Measurements from ENCODE around the gene UBA7.
"Not testable (repeated sequence)": the region's sequence is repeated elsewhere in the genome, so short reads cannot be mapped to it uniquely, and the experiment has no call there.

Gene UBA7, protein sequence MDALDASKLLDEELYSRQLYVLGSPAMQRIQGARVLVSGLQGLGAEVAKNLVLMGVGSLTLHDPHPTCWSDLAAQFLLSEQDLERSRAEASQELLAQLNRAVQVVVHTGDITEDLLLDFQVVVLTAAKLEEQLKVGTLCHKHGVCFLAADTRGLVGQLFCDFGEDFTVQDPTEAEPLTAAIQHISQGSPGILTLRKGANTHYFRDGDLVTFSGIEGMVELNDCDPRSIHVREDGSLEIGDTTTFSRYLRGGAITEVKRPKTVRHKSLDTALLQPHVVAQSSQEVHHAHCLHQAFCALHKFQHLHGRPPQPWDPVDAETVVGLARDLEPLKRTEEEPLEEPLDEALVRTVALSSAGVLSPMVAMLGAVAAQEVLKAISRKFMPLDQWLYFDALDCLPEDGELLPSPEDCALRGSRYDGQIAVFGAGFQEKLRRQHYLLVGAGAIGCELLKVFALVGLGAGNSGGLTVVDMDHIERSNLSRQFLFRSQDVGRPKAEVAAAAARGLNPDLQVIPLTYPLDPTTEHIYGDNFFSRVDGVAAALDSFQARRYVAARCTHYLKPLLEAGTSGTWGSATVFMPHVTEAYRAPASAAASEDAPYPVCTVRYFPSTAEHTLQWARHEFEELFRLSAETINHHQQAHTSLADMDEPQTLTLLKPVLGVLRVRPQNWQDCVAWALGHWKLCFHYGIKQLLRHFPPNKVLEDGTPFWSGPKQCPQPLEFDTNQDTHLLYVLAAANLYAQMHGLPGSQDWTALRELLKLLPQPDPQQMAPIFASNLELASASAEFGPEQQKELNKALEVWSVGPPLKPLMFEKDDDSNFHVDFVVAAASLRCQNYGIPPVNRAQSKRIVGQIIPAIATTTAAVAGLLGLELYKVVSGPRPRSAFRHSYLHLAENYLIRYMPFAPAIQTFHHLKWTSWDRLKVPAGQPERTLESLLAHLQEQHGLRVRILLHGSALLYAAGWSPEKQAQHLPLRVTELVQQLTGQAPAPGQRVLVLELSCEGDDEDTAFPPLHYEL

GRCh38 chr3:49813497-49814174 lies at the start of gene UBA7:
TSS of gene UBA7 (minus strand) at chr3:49813953. CDS start at chr3:49813787, 166 bp downstream.
- no peak for DNase-seq

- DNase-seq, result no peak
Observed at GRCh38 chr3:49859576-49860305, 46.0 kb upstream of the UBA7 start.

DNA sequence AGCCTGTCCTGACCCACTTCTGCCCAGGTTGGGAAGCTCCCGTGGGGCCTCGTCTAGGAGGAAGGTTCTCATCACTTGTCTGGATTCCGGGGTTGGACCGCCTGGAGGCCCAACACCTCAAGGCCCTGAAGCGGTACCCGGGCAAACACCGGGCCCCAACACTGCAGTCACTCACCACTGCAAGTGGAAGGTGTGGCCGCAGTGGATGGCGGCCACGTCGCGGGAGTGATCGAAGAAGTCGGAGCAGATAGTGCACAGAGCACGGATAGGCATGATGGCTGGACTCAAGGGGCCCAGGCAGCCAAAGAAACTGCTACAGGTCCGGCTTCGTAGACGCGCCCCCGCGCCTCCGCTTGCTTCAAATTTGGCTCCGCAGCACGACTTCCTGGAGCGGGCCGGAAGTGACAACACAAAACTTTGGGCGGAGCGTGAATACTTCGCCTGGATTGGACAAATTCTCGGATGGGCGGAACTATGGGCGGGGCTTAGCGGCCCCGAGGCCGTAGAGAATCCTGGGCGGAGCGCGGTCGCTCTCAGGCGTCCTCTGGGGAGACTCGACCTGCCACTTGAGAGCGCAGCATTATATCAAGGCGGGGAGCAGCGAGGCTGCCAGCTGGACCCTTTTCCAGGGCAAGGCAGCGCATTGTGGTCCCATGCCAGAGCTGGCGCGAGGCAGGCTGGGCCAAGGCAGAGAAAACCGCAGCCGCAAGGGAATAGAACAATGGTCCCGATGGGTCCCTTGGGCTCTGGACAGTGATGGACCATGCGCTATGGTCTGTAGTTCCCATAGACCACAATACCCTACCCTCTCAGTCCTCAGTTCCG lies 42.6 kb upstream of the UBA7 start, which contains the start of gene TRAIP:
Gene TRAIP (minus strand): TSS at position 384 of the 825 bp plus-strand sequence. CDS start 111 bp downstream, at position 273.
- no peak for DNase-seq

DNA sequence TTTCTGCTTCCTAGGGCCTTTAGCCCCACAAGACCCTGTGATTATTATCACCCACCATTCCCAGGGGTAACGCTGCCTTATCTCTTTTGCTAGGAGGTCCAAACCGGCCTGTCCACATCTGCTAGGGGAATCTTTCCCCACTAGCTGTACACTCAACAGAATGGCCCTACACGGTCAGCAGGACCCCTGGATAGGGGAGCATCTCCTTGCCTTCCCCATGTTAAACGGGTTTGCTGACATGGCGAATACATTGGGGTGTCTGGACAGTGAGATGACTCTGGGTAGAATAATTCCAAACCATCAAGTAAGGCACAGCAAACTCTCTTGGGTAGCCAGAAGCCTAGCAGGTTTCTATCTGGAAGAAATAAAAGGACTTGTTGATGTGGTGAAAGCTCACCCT lies 41.9 kb upstream of the UBA7 start:
- DNase-seq, result no peak

- DNase-seq, result no peak
Observed at GRCh38 chr3:49845694-49846093, 31.9 kb upstream of the UBA7 start.

GRCh38 chr3:49844464-49845183 lies 30.9 kb upstream of the UBA7 start:
- no peak for DNase-seq

- no peak for DNase-seq
Observed at GRCh38 chr3:49842843-49843517, 29.2 kb upstream of the UBA7 start.

DNA sequence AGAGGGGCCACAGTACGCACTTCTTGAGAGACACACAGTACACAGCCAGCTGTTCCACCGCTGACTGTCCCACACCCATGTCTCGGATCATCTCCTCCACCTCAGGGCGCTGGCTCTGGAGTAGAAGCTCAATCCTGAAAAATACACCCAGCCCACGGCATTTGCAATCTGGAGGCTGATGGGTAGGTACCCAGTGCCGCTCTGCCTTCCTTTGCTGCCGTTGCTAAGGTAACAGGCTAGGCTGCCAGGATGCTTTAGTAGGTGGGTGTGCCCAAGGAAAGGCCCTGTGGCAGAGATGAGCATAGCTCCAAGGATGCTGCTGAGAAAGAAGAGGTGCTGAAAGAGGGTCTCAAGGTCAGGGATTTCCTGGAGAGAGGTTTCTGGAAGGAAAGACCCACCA lies 28.1 kb upstream of the UBA7 start:
- DNase-seq, result no peak

GRCh38 chr3:49841126-49841696 lies 27.5 kb upstream of the UBA7 start:
- DNase-seq, result no peak

GRCh38 chr3:49840388-49840787 lies 26.6 kb upstream of the UBA7 start:
- DNase-seq, result no peak

DNA sequence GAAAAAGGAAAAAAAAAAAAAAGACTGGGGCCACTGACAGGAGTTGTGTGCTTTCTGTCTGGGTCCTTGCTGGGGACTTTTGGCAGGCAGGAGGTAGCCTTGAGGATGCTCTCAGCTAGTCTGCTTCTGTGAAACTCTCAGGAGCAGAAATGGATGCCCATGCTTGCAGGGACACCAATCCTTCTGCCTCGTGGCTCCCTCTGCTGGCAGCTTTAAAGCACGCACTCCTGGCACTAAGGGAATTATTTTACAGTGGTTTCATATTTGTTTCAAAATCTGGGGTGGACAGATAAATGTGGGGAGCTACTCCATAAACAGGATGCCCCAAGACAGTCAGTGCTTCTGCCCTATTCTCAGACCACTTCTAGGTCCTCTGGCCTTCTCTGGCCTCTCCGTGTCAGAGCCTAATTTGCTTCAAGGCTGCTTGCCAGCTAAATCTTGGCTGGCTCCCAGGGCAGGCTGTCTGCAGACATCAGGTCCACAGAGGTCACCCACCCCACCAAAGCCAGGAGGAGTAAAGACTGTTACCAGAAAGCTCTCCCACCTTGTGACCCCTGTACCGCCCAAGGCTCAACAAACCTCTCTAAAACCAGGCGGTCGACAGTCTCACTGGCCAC lies 25.5 kb upstream of the UBA7 start:
- DNase-seq, result no peak

- DNase-seq, result no peak
Observed at GRCh38 chr3:49831341-49831740, 17.6 kb upstream of the UBA7 start.

DNA sequence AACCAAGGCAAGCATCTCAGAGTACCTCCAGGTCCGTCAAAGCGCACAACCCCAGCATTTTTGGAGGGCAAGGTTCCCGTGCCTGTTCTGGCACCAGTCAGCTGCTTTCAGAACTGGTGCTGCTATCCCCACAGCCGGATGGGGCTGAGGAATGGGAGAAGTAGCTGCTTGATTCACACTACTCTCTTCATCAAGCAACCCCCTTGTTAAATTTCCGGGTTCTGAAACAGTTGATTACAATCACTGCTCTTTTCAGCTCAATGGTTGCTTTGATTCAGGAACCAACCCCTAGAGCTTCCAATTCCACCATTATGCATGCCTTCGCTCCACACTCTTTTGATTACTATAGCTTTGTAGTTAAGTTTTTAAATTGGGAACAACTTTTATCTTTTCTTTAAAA lies 12.3 kb upstream of the UBA7 start:
- no peak for DNase-seq

DNA sequence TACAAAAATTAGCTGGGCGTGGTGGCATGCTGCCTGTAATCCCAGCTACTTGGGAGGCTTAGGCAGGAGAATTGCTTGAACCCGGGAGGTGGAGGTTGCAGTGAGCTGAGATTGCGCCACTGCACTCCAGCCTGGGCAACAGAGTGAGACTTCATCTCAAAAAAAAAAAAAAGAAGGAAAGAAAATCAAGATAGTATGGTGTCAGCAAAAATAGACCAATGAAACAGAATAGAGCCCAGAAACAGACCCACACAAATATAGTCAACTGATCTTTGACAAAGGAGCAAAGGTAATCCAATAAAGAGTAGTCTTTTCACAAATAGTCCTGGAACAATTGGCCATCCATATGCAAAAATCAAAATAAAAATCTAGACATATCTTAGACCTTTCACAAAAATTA lies 9.4 kb upstream of the UBA7 start:
- DNase-seq, result not testable (repeated sequence)

DNA sequence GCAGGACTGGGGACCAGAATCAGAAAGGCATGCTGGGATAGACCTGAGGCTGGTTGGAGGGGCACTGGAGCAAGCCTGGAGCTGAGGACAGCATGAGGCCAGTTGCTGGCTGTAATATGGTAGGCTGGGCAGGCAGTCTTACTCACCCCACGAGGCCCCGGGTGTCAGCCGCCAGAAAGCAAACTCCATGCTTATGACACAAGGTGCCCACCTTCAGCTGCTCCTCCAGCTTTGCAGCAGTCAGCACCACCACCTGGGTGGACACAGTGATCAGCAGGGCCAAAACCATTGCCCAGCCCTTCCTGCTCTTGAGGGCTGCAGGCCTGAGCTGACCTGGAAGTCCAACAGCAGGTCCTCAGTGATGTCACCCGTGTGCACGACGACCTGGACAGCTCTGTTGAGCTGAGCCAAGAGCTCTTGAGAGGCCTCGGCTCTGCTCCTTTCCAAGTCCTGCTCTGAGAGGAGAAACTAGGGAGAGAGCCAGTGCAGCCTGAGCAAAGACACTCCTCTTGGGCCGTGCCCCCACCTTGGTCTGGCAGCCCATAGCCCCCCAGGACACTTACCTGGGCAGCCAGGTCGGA lies 747 bp downstream of the UBA7 start:
- no peak for DNase-seq

- no peak for DNase-seq
Observed at GRCh38 chr3:49807431-49808114, 6.2 kb downstream of the UBA7 start.

DNA sequence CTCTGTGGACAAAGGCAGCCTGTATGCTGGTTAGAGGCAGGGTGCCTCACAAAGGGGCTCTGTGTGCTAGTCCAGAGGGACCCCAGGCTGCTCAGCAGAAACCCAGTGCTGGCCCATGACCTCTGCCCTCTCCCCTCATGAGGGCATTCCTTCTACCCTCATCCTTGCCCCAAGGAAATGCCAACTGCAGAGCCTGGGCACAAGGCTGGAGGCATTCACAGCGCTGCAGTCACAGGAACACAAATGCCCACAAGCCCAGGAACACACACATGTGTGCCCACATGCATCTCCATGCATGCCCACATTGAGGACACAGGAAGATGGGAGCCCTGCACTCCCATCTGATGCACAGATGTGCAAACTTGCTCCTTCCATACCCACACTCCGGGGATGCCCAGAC lies 6.9 kb downstream of the UBA7 start:
- no peak for DNase-seq
